Erythroblast (primary cell): ENCODE measurements around the gene ZBED5.

ENCODE experiments used
- GATA1 ChIP-seq: IDR thresholded peaks from 2 replicates; pipeline ENCODE4 v1.6.1; 2011; ENCODE audit warnings: low read depth, mild to moderate bottlenecking, control low read depth, low read length, moderate library complexity
- POLR2A ChIP-seq: IDR thresholded peaks from 2 replicates; pipeline ENCODE4 v1.6.1; 2011; ENCODE audit warnings: mild to moderate bottlenecking, low read length

DNA sequence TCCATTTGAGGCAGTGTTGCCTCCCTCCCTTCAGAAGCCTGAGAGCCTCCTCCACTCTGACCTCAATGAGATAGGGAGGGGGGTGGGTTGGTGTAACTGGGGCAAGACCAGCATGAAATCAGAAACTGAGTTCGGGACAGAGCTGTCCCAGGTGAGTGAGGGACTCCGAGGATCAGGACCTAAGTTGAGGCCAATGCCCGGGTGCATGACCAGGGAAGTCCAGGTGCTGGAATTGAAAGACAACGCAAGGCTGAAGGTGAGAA, 40.8 kb upstream of the ZBED5 start:
- TF ChIP-seq POLR2A = no peak
- TF ChIP-seq GATA1 = no peak
